B cell (primary cell): ENCODE data around the gene PARG. TPM values are rescaled to one million over a fixed set of nuclear protein-coding genes. Genes with fewer than 3 reads are reported as not detected.
"Not testable (repeated sequence)": the region's sequence is repeated elsewhere in the genome, so short reads cannot be mapped to it uniquely, and the experiment has no call there.

ENCODE experiments used
- ATAC-seq: fragments of 200-7000 bp; cut with Tn5 transposase; one replicate; pipeline ENCODE4 v1.10.0; 2021; ENCODE audit warnings: low read depth, mild to moderate bottlenecking, moderate number of reproducible peaks, moderate library complexity
- CTCF ChIA-PET: fragments of 350-600 bp; sonication (Branson Sonifier 250); formaldehyde crosslinking; loops from one replicate; lab custom pipeline; 2021; ENCODE audit warnings: antibody characterized with exemption, inconsistent platforms; lab: Charles Lee
- POLR2A ChIA-PET: fragments of 350-600 bp; sonication (Branson Sonifier 250); formaldehyde crosslinking; loops from one replicate; lab custom pipeline; 2021; ENCODE audit warnings: antibody characterized with exemption; lab: Charles Lee
- DNase-seq: peaks from one replicate; pipeline ENCODE4 v3.0.0; 2013
- H2AFZ ChIP-seq: 2 replicates; pipeline ENCODE4 v1.6.1; 2012; ENCODE audit warnings: mild to moderate bottlenecking, low read depth, low read length; ENCODE audit not compliant: insufficient read depth, poor library complexity, severe bottlenecking
- H3K27ac ChIP-seq, 2 donors: 1 replicate in 1 of 2; 2 replicates in 1 of 2; pipeline ENCODE4 v1.5.1; 2012 to 2013; ENCODE audit warnings: low read length in 2 of 2, mild to moderate bottlenecking in 2 of 2, moderate library complexity in 1 of 2
- H3K27me3 ChIP-seq, 4 experiments: fragments of 200-600 bp in 1 of 4; sonication (generic) in 1 of 4; replicated peaks in 1 of 4; 1 replicate in 2 of 4; 2 replicates in 2 of 4; pipeline versions ENCODE4 v1.6.1 to v1.7.0; 2013 to 2016; ENCODE audit warnings: low read length in 3 of 4, mild to moderate bottlenecking in 2 of 4, mixed read lengths in 1 of 4, moderate library complexity in 1 of 4; ENCODE audit not compliant: insufficient read depth in 4 of 4, control insufficient read depth in 3 of 4; ENCODE audit errors: control extremely low read depth in 1 of 4
- H3K36me3 ChIP-seq, 2 experiments: replicated peaks in 1 of 2; 1 replicate in 1 of 2; 2 replicates in 1 of 2; pipeline versions ENCODE4 v1.6.1 to v1.7.1; 2013; ENCODE audit warnings: low read length in 1 of 2; ENCODE audit not compliant: insufficient read depth in 2 of 2, control insufficient read depth in 1 of 2; ENCODE audit errors: control extremely low read depth in 1 of 2, extremely low read depth in 1 of 2
- H3K4me1 ChIP-seq, 2 donors: fragments of 200-600 bp in 1 of 2; sonication (generic) in 1 of 2; 1 replicate in 1 of 2; 2 replicates in 1 of 2; pipeline versions ENCODE4 v1.5.1 to v1.6.1; 2013 to 2017; ENCODE audit warnings: low read length in 2 of 2; ENCODE audit not compliant: control insufficient read depth in 2 of 2, insufficient read depth in 2 of 2
- H3K4me2 ChIP-seq: replicated peaks from 2 replicates; pipeline ENCODE3; 2012; ENCODE audit warnings: mild to moderate bottlenecking, low read depth, low read length; ENCODE audit not compliant: poor library complexity, severe bottlenecking
- H3K4me3 ChIP-seq, 5 experiments: fragments of 200-600 bp in 1 of 5; sonication (generic) in 1 of 5; 1 replicate in 3 of 5; 2 replicates in 2 of 5; pipeline versions ENCODE4 v1.5.1 to v1.7.0; 2011 to 2016; ENCODE audit warnings: low read length in 4 of 5, mild to moderate bottlenecking in 4 of 5, low read depth in 2 of 5, control low read depth in 1 of 5, moderate library complexity in 1 of 5; ENCODE audit not compliant: insufficient read depth in 1 of 5; ENCODE audit errors: control extremely low read depth in 1 of 5, extremely low read depth in 1 of 5
- H3K79me2 ChIP-seq: fragments of 200-600 bp; sonication (generic); one replicate; pipeline ENCODE4 v1.6.0; 2016; ENCODE audit warnings: low read length; ENCODE audit not compliant: control insufficient read depth, insufficient read depth
- H3K9ac ChIP-seq: fragments of 200-600 bp; sonication (generic); 2 replicates; pipeline ENCODE4 v1.6.1; 2017; ENCODE audit warnings: mild to moderate bottlenecking, low read length, moderate library complexity
- H3K9me3 ChIP-seq, 3 donors: one replicate each; pipeline versions ENCODE4 v1.6.1 to v1.7.1; 2013; ENCODE audit warnings: low read length in 2 of 3; ENCODE audit not compliant: control insufficient read depth in 2 of 3, insufficient read depth in 1 of 3; ENCODE audit errors: control extremely low read depth in 1 of 3
- H4K20me1 ChIP-seq: 2 replicates; pipeline ENCODE4 v1.6.0; 2012; ENCODE audit warnings: mild to moderate bottlenecking, low read length; ENCODE audit not compliant: insufficient read depth, control insufficient read depth, poor library complexity, severe bottlenecking
- H3K27ac Mint-ChIP-seq: one replicate; pipeline ENCODE4 v1.8.0; 2021; ENCODE audit warnings: mixed read lengths
- H3K27me3 Mint-ChIP-seq: one replicate; pipeline ENCODE4 v1.8.0; 2021; ENCODE audit warnings: mixed read lengths
- H3K4me1 Mint-ChIP-seq: one replicate; pipeline ENCODE4 v1.8.0; 2021; ENCODE audit warnings: mixed read lengths
- H3K4me3 Mint-ChIP-seq: one replicate; pipeline ENCODE4 v1.8.0; 2021; ENCODE audit warnings: mixed read lengths
- H3K9me3 Mint-ChIP-seq: one replicate; pipeline ENCODE4 v1.8.0; 2022; ENCODE audit warnings: mixed read lengths; ENCODE audit not compliant: insufficient read depth
- WGBS: methylation state at CpG from one replicate; pipeline ENCODE4 v1.1.5; 2013; ENCODE audit warnings: missing lambda C conversion rate; ENCODE audit not compliant: insufficient coverage; 5-methylcytosine and 5-hydroxymethylcytosine counted together
- intact Hi-C: fragments of 100-400 bp; cut with micrococcal nuclease; formaldehyde crosslinking; loops from one replicate; pipeline ENCODE4 v1.10.0; 2022
- polyA plus RNA-seq: library from polyadenylated mRNA; depleted of rRNA; stranded (reverse); fragments of >200 nt; gene quantifications from 2 replicates; pipeline ENCODE4 v1.2.3, GENCODE V29; 2012
- total RNA-seq, 2 donors: library from RNA; stranded (reverse); fragments of 120-200 nt in 1 of 2; gene quantifications; 1 replicate in 1 of 2; 2 replicates in 1 of 2; pipeline versions ENCODE4 v1.2.3 to v1.2.4, GENCODE V29; 2013 to 2022

Gene PARG
- total and polyA plus RNA-seq, 2 donors (not counting 1 experiment from before 2014, with no cell fraction given), result 8.5 to 47.9 TPM

DNA sequence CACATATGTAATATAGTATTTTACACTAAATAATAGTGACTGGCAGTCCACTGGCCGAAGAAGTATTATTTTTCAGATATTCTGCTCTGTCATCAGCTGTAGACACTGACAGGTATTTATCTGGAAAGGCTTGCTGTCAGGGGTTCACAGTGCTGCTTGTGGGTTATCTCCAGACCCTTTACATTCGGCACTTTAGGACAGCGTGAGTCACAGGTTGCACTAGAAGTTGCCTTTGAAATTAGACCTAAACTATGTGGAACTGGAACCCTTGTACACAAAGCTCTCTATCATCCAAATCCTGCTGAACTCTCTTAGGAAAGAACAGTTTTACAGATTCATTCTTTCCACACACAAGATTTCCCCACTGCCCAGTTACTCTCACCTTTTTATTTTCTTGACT lies 30.3 kb upstream of the PARG start:
- H3K79me2 ChIP-seq, intact Hi-C loops, H3K27me3 ChIP-seq, H3K4me1 Mint-ChIP-seq, H3K27ac Mint-ChIP-seq, H3K27ac ChIP-seq, H3K4me1 ChIP-seq, DNase-seq, H3K4me2 ChIP-seq, H4K20me1 ChIP-seq, H3K4me3 Mint-ChIP-seq, H3K9ac ChIP-seq, CTCF ChIA-PET, H3K9me3 ChIP-seq, H3K4me3 ChIP-seq, ATAC-seq, H3K27me3 Mint-ChIP-seq, H3K9me3 Mint-ChIP-seq, H3K36me3 ChIP-seq, POLR2A ChIA-PET, H2AFZ ChIP-seq: not testable (repeated sequence)
- no CpG with 5 or more reads among the region's 3 CpGs for WGBS

- ATAC-seq, intact Hi-C loops: not testable (repeated sequence)
Measured at GRCh38 chr10:49971466-49971865, 29.6 kb upstream of the PARG start.

DNA sequence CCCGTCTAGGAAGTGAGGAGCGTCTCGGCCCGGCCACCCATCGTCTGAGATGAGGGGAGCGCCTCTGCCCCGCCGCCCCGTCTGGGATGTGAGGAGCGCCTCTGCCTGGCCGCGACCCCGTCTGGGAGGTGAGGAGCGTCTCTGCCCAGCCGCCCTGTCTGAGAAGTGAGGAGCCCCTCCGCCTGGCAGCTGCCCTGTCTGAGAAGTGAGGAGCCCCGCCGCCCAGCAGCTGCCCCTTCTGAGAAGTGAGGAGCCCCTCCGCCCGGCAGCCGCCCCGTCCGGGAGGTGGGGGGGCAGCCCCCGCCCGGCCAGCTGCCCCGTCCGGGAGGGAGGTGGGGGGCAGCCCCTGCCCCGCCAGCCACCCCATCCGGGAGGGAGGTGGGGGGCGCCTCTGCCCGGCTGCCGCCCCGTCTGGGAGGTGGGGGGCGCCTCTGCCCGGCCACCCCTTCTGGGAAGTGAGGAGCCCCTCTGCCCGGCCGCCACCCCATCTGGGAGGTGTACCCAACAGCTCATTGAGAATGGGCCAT lies 28.6 kb upstream of the PARG start:
- WGBS, result 95% methylated on average over 10 of the region's 37 CpGs

More at GRCh38 chr10:49971466-49971865, 29.6 kb upstream of the PARG start:
- H3K4me3 Mint-ChIP-seq, DNase-seq, H3K9me3 Mint-ChIP-seq, H3K36me3 ChIP-seq, H3K4me1 ChIP-seq, H3K27me3 ChIP-seq, H3K4me1 Mint-ChIP-seq, H2AFZ ChIP-seq, H3K27ac Mint-ChIP-seq, H4K20me1 ChIP-seq, H3K9me3 ChIP-seq, CTCF ChIA-PET, H3K27ac ChIP-seq, H3K27me3 Mint-ChIP-seq, H3K9ac ChIP-seq, H3K4me3 ChIP-seq, H3K79me2 ChIP-seq, POLR2A ChIA-PET, H3K4me2 ChIP-seq: not testable (repeated sequence)
- no CpG with 5 or more reads among the region's 2 CpGs for WGBS

DNA sequence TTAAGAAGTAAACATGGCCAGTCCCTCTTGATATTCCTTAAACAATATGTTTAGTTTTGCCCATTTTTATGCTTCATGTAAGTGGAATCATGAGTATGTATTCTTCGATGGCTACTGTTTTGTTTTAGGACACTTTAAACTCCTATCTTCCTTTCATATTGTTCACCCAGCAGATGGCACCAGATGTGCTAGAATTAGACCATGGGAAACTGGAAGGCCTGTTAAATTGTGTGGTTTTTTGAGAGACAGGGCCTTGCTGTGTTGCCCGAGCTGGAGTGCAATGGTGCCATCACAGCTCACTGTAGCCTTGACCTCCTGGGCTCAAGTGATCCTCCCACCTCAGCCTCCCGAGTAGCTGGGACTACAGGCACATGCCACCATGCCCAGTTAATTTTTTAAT lies 11.3 kb upstream of the PARG start:
- H3K79me2 ChIP-seq, intact Hi-C loops, H3K4me3 ChIP-seq: not testable (repeated sequence)

More for the DNA sequence above, 28.6 kb upstream of the PARG start:
- H3K27me3 ChIP-seq, H3K27ac ChIP-seq, POLR2A ChIA-PET, H3K79me2 ChIP-seq, H3K4me3 Mint-ChIP-seq, CTCF ChIA-PET, H3K4me1 ChIP-seq, H3K36me3 ChIP-seq, H3K27me3 Mint-ChIP-seq, intact Hi-C loops, H3K9ac ChIP-seq, H2AFZ ChIP-seq, H3K4me2 ChIP-seq, DNase-seq, H3K27ac Mint-ChIP-seq, ATAC-seq, H3K4me1 Mint-ChIP-seq, H3K9me3 Mint-ChIP-seq, H3K9me3 ChIP-seq, H4K20me1 ChIP-seq, H3K4me3 ChIP-seq: not testable (repeated sequence)

More for the DNA sequence above, 11.3 kb upstream of the PARG start:
- H3K4me1 Mint-ChIP-seq, H3K4me1 ChIP-seq, H3K9me3 Mint-ChIP-seq, H2AFZ ChIP-seq, H3K27ac Mint-ChIP-seq, POLR2A ChIA-PET, ATAC-seq, CTCF ChIA-PET, H3K9me3 ChIP-seq, H3K9ac ChIP-seq, H3K4me3 Mint-ChIP-seq, H3K27me3 ChIP-seq, H3K4me2 ChIP-seq, H3K27me3 Mint-ChIP-seq, H4K20me1 ChIP-seq, H3K27ac ChIP-seq, DNase-seq: not testable (repeated sequence)
- no CpG with 5 or more reads among the region's 3 CpGs for WGBS
- peaks cover 2 to 11% of the 10 kb centered on the region in 2 experiments for H3K36me3 ChIP-seq
